ENCODE measurements around the gene EN2. TPM values are rescaled to one million over a fixed set of nuclear protein-coding genes. Genes with fewer than 3 reads are reported as not detected.

Gene EN2
- not detected in 2 replicates for total RNA-seq

DNA sequence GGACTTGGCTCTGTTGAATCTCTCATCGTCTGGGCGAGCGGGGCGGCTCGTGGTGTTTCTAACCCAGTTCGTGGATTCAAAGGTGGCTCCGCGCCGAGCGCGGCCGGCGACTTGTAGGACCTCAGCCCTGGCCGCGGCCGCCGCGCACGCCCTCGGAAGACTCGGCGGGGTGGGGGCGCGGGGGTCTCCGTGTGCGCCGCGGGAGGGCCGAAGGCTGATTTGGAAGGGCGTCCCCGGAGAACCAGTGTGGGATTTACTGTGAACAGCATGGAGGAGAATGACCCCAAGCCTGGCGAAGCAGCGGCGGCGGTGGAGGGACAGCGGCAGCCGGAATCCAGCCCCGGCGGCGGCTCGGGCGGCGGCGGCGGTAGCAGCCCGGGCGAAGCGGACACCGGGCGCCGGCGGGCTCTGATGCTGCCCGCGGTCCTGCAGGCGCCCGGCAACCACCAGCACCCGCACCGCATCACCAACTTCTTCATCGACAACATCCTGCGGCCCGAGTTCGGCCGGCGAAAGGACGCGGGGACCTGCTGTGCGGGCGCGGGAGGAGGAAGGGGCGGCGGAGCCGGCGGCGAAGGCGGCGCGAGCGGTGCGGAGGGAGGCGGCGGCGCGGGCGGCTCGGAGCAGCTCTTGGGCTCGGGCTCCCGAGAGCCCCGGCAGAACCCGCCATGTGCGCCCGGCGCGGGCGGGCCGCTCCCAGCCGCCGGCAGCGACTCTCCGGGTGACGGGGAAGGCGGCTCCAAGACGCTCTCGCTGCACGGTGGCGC, at the start of gene EN2:
Gene EN2, plus strand, starts transcription at position 19 of the 767 bp plus-strand sequence. Its CDS starts 249 bp downstream, at position 268.

Other genes starting within 250 kb of the EN2 start
- gene INSIG1, start 160.3 kb upstream of the EN2 start, total RNA-seq, result 518 and 611 TPM in 2 replicates
- gene CNPY1, start 88.4 kb downstream of the EN2 start, total RNA-seq, result not detected in 2 replicates
- gene RBM33, start 186.5 kb downstream of the EN2 start, total RNA-seq, result 29.0 and 32.6 TPM in 2 replicates